Loucy (cell line): Measurements from ENCODE around the gene FLT4.
"Not testable (repeated sequence)": the region's sequence is repeated elsewhere in the genome, so short reads cannot be mapped to it uniquely, and the experiment has no call there.

Source experiments
- H2AFZ ChIP-seq: fragments of 200-600 bp; sonication (generic); 2 replicates; pipeline ENCODE4 v1.6.0; 2016; ENCODE audit warnings: antibody characterized with exemption, mild to moderate bottlenecking, low read length, moderate library complexity
- H3F3A ChIP-seq: fragments of 200-600 bp; 2 replicates; pipeline ENCODE4 v1.6.0; 2016; ENCODE audit warnings: antibody characterized with exemption, low read depth, mild to moderate bottlenecking
- H3K27me3 ChIP-seq: fragments of 200-600 bp; sonication (generic); 2 replicates; pipeline ENCODE4 v1.6.1; 2014; ENCODE audit warnings: low read length, mild to moderate bottlenecking; ENCODE audit not compliant: insufficient read depth, poor library complexity, severe bottlenecking
- H3K36me3 ChIP-seq: fragments of 200-600 bp; sonication (generic); 2 replicates; pipeline ENCODE4 v1.6.1; 2016; ENCODE audit warnings: low read length; ENCODE audit not compliant: insufficient read depth
- H3K4me1 ChIP-seq: fragments of 200-600 bp; sonication (generic); 2 replicates; pipeline ENCODE4 v1.5.1; 2014; ENCODE audit warnings: low read length, mild to moderate bottlenecking; ENCODE audit not compliant: insufficient read depth, poor library complexity, severe bottlenecking
- H3K4me2 ChIP-seq: fragments of 200-600 bp; sonication (generic); 2 replicates; pipeline ENCODE4 v1.6.0; 2014; ENCODE audit warnings: antibody characterized with exemption, low read length, low read depth, mild to moderate bottlenecking; ENCODE audit not compliant: poor library complexity, severe bottlenecking
- H3K4me3 ChIP-seq: fragments of 200-600 bp; sonication (generic); 2 replicates; pipeline ENCODE4 v1.5.1; 2014; ENCODE audit warnings: low read length, mild to moderate bottlenecking, mixed read lengths; ENCODE audit not compliant: poor library complexity, severe bottlenecking
- H3K79me2 ChIP-seq: fragments of 200-600 bp; sonication (generic); 2 replicates; pipeline ENCODE4 v1.6.1; 2014; ENCODE audit warnings: low read length; ENCODE audit not compliant: insufficient read depth
- H3K9ac ChIP-seq: fragments of 200-600 bp; sonication (generic); 2 replicates; pipeline ENCODE4 v1.6.0; 2014; ENCODE audit warnings: mild to moderate bottlenecking, low read depth, low read length, moderate library complexity; ENCODE audit not compliant: poor library complexity, severe bottlenecking
- H3K9me2 ChIP-seq: fragments of 200-600 bp; sonication (generic); replicated peaks from 2 replicates; pipeline ENCODE4 v1.6.1; 2016; ENCODE audit warnings: low read depth, low read length, mixed read lengths
- H3K9me3 ChIP-seq: fragments of 200-600 bp; sonication (generic); 2 replicates; pipeline ENCODE4 v1.6.1; 2014; ENCODE audit warnings: mild to moderate bottlenecking, antibody characterized with exemption, low read length, low read depth; ENCODE audit not compliant: insufficient read depth
- H4K20me1 ChIP-seq: fragments of 200-600 bp; sonication (generic); 2 replicates; pipeline ENCODE4 v1.6.0; 2014; ENCODE audit warnings: antibody characterized with exemption, low read length, mild to moderate bottlenecking; ENCODE audit not compliant: insufficient read depth, poor library complexity, severe bottlenecking
- EZH2phosphoT487 ChIP-seq: fragments of 200-600 bp; IDR thresholded peaks from 2 replicates; pipeline ENCODE4 v1.6.1; 2018; ENCODE audit warnings: antibody characterized with exemption, mild to moderate bottlenecking, moderate library complexity, borderline replicate concordance
- TF ChIP-seq, protein P1 (sequence below): fragments of 200-600 bp; sonication (generic); conservative IDR thresholded peaks from 2 replicates; pipeline ENCODE4 v1.5.1; 2014; ENCODE audit warnings: mild to moderate bottlenecking, antibody characterized with exemption, low read length

FLT4 gene

GRCh38 chr5:180684623-180685161 is 35.3 kb upstream of the FLT4 start:
- Histone ChIP-seq H3K4me2 (no peak overlapping the region), H3K9ac (no peak overlapping the region), H3F3A (no peaks in the 10 kb centered on the region; the same call in 1 of the 2 replicates), H3K9me3 (no peaks in the 10 kb centered on the region), H3K4me3 (no peak overlapping the region), H3K79me2 (no peaks in the 10 kb centered on the region), H2AFZ (no peak overlapping the region), H4K20me1 (no peaks in the 10 kb centered on the region), H3K27me3 (no peaks in the 10 kb centered on the region), H3K4me1 (peaks cover 22% of the 10 kb centered on the region), H3K36me3 (no peaks in the 10 kb centered on the region), H3K9me2 (no peaks in the 10 kb centered on the region)
- TF ChIP-seq, protein P1, sequence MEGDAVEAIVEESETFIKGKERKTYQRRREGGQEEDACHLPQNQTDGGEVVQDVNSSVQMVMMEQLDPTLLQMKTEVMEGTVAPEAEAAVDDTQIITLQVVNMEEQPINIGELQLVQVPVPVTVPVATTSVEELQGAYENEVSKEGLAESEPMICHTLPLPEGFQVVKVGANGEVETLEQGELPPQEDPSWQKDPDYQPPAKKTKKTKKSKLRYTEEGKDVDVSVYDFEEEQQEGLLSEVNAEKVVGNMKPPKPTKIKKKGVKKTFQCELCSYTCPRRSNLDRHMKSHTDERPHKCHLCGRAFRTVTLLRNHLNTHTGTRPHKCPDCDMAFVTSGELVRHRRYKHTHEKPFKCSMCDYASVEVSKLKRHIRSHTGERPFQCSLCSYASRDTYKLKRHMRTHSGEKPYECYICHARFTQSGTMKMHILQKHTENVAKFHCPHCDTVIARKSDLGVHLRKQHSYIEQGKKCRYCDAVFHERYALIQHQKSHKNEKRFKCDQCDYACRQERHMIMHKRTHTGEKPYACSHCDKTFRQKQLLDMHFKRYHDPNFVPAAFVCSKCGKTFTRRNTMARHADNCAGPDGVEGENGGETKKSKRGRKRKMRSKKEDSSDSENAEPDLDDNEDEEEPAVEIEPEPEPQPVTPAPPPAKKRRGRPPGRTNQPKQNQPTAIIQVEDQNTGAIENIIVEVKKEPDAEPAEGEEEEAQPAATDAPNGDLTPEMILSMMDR, result no peak
- TF ChIP-seq EZH2phosphoT487, result no peak

DNA sequence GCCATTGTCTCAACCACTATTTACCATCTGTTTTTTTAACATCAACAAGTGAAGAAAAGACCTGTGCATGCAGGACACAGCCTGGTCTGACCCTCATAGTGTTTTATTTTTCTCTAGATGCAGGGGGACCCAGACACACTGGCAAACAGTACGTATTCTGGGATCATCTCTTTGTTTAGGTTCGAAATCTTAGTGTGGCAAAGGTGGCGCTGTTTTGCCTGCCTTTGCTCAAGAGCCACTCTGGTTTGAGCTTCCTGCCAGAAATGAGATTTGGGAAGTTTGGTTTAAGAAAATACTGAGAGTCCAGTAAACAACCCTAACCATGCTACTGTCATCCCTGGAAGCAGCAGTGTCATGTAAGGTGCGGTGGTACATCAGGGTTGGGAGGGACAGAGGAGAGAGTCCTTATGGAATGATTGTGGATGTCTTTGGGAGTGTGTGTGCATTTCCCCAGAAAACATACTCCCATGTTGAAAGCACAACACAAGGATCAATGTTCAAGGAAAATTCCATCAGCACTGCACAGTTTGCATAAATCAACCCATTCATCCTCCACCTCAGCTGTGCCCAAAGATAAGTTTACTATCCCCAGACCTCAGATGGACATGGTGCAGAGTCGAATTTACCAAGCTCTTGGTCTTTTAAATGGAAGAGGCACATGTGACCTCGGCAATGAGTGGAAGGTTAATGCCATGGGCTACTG is 34.0 kb upstream of the FLT4 start:
- peaks cover 13% of the 10 kb centered on the region for H3K4me1 ChIP-seq
- no peak overlapping the region for H3K4me3 ChIP-seq
- H3K9me2 ChIP-seq, result no peaks in the 10 kb centered on the region
- no peaks in the 10 kb centered on the region for H3K27me3 ChIP-seq
- no peak overlapping the region for H2AFZ ChIP-seq
- H3F3A ChIP-seq, result no peaks in the 10 kb centered on the region; the same call in 1 of the 2 replicates
- H3K9ac ChIP-seq, result no peak overlapping the region
- no peaks in the 10 kb centered on the region for H4K20me1 ChIP-seq
- H3K9me3 ChIP-seq, result no peaks in the 10 kb centered on the region
- no peaks in the 10 kb centered on the region for H3K36me3 ChIP-seq
- TF ChIP-seq, protein P1, result peak; percentile 26; the same call in 1 of the 2 replicates
- no peak for TF ChIP-seq EZH2phosphoT487
- no peak overlapping the region for H3K4me2 ChIP-seq
- H3K79me2 ChIP-seq, result no peaks in the 10 kb centered on the region

DNA sequence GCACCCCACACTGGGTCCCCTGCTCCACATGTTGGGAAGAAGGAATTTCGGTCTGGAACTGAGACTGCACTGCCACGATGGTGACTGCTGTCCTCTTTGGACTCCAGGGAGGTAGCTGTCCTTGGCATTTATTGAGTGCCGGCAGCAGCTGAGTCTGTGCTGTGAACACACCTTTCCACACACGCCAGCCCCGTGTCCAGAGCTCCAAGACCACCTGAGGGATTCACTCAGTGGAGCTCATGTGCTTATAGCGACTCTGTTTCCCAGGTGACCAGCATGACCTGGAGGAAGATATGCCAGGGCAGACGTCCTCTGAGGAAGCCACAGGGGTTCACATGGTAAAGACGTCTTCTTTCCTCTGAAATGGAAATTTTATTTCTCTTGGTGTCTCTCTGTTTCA is 33.2 kb upstream of the FLT4 start:
- TF ChIP-seq, protein P1, result no peak
- TF ChIP-seq EZH2phosphoT487, result no peak
- no peaks in the 10 kb centered on the region for H3K27me3 ChIP-seq
- H3K9me3 ChIP-seq, result no peaks in the 10 kb centered on the region
- no peaks in the 10 kb centered on the region for H3K79me2 ChIP-seq
- no peak overlapping the region for H3K9ac ChIP-seq
- H2AFZ ChIP-seq, result no peak overlapping the region
- H3K4me3 ChIP-seq, result no peak overlapping the region
- H3K4me1 ChIP-seq, result peaks cover 5% of the 10 kb centered on the region
- no peaks in the 10 kb centered on the region for H3K36me3 ChIP-seq
- no peaks in the 10 kb centered on the region for H3F3A ChIP-seq
- no peak overlapping the region for H3K4me2 ChIP-seq
- H3K9me2 ChIP-seq, result no peaks in the 10 kb centered on the region
- no peaks in the 10 kb centered on the region for H4K20me1 ChIP-seq

- H3K79me2 ChIP-seq, H3K4me1 ChIP-seq, H2AFZ ChIP-seq, H3F3A ChIP-seq, H3K27me3 ChIP-seq, H3K9me2 ChIP-seq, H3K9me3 ChIP-seq, H3K4me2 ChIP-seq, H4K20me1 ChIP-seq, H3K9ac ChIP-seq, H3K4me3 ChIP-seq, H3K36me3 ChIP-seq: not testable (repeated sequence)
Measured at GRCh38 chr5:180682008-180682407, 32.6 kb upstream of the FLT4 start.

DNA sequence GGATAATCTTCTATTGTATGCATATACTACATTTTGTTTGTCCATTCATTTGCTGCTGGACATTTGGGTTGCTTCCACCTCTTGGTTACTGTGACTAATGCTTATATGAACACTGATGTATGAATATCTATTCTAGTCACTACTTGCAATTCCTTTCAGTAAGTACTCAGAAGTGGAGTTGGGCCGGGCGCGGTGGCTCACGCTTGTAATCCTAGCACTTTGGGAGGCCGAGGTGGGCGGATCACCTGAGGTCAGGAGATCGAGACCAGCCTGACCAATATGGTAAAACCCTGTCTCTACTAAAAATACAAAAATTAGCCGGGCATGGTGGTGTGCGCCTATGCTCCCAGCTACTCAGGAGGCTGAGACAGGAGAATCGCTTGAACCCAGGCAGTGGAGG is 28.9 kb upstream of the FLT4 start:
- not testable (repeated sequence) for H4K20me1 ChIP-seq, H3F3A ChIP-seq, H3K27me3 ChIP-seq, H3K9ac ChIP-seq, H3K9me2 ChIP-seq, H2AFZ ChIP-seq, H3K4me2 ChIP-seq, H3K36me3 ChIP-seq, H3K79me2 ChIP-seq, H3K9me3 ChIP-seq, H3K4me1 ChIP-seq, H3K4me3 ChIP-seq
